HG02870 (cell line): ENCODE data around the gene MATK.

Source experiments
- ATAC-seq: cut with Tn5 transposase; IDR thresholded peaks from one replicate; pipeline ENCODE4 v1.9.1; 2021; ENCODE audit warnings: mild to moderate bottlenecking, moderate library complexity; ENCODE audit not compliant: unreplicated experiment

The MATK gene

GRCh38 chr19:3785938-3786824, at the start of gene MATK:
Gene MATK (minus strand): TSS chr19:3786381. CDS start chr19:3785135, 1,246 bp downstream.
- ATAC-seq, result no peak

GRCh38 chr19:3835055-3835435, 48.9 kb upstream of the MATK start:
- ATAC-seq, result no peak

- no peak for ATAC-seq
Observed at GRCh38 chr19:3834349-3835054, 48.3 kb upstream of the MATK start.

GRCh38 chr19:3833578-3834348, 47.6 kb upstream of the MATK start:
- no peak for ATAC-seq

- ATAC-seq, result no peak
Observed at GRCh38 chr19:3832001-3832400, 45.8 kb upstream of the MATK start.

- no peak for ATAC-seq
Observed at GRCh38 chr19:3831601-3832000, 45.4 kb upstream of the MATK start.

GRCh38 chr19:3830621-3831589, 44.7 kb upstream of the MATK start:
- ATAC-seq, result no peak

GRCh38 chr19:3827306-3827705, 41.1 kb upstream of the MATK start:
- ATAC-seq, result no peak

- ATAC-seq, result no peak
Observed at GRCh38 chr19:3826163-3826562, 40.0 kb upstream of the MATK start.

- ATAC-seq, result no peak
Observed at GRCh38 chr19:3825286-3825956, 39.2 kb upstream of the MATK start.

- no peak for ATAC-seq
Observed at GRCh38 chr19:3823350-3823713, 37.2 kb upstream of the MATK start.

- ATAC-seq, result no peak
Observed at GRCh38 chr19:3822683-3823349, 36.6 kb upstream of the MATK start.

- no peak for ATAC-seq
Observed at GRCh38 chr19:3821857-3822364, 35.7 kb upstream of the MATK start.

GRCh38 chr19:3821156-3821555, 35.0 kb upstream of the MATK start:
- no peak for ATAC-seq

- no peak for ATAC-seq
Observed at GRCh38 chr19:3819989-3820388, 33.8 kb upstream of the MATK start.

GRCh38 chr19:3818918-3819317, 32.7 kb upstream of the MATK start:
- no peak for ATAC-seq

GRCh38 chr19:3818466-3818865, 32.3 kb upstream of the MATK start:
- ATAC-seq, result no peak

GRCh38 chr19:3817761-3818160, 31.6 kb upstream of the MATK start:
- no peak for ATAC-seq

GRCh38 chr19:3816566-3817218, 30.5 kb upstream of the MATK start:
- ATAC-seq, result no peak
